OCI-LY7 (cell line): ENCODE data around the gene IGF2BP1.

Experiments used
- EZH2phosphoT487 ChIP-seq: fragments of 200-600 bp; sonication (generic); IDR thresholded peaks from 2 replicates; pipeline ENCODE4 v1.6.1; 2018; ENCODE audit warnings: low read depth, borderline replicate concordance, mild to moderate bottlenecking, mixed run types, antibody characterized with exemption, low read length, moderate library complexity, mixed read lengths
- TF ChIP-seq, protein P1 (sequence below): fragments of 200-600 bp; sonication (generic); conservative IDR thresholded peaks from 2 replicates; pipeline ENCODE4 v1.5.1; 2014; ENCODE audit warnings: mild to moderate bottlenecking, antibody characterized with exemption, low read length, moderate library complexity, mixed read lengths

DNA sequence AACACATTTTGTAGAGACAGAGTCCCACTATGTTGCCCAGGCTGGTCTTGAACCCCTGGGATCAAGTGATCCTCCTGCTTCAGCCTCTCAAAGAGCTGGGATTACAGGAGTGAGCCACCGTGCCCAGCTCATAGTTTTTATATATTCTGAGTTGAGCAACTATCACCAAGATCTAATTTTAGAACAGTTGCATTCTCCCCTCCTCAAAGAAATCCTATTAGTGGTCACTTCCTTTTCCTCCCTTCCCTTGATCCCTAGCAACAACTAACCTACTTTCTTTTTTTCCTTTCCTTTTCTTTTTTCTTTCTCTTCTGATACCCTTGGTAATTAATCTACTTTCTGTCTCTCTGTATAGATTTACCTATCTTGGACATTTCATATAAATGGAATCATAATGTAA is 73.9 kb downstream of the IGF2BP1 start:
- TF ChIP-seq, protein P1, sequence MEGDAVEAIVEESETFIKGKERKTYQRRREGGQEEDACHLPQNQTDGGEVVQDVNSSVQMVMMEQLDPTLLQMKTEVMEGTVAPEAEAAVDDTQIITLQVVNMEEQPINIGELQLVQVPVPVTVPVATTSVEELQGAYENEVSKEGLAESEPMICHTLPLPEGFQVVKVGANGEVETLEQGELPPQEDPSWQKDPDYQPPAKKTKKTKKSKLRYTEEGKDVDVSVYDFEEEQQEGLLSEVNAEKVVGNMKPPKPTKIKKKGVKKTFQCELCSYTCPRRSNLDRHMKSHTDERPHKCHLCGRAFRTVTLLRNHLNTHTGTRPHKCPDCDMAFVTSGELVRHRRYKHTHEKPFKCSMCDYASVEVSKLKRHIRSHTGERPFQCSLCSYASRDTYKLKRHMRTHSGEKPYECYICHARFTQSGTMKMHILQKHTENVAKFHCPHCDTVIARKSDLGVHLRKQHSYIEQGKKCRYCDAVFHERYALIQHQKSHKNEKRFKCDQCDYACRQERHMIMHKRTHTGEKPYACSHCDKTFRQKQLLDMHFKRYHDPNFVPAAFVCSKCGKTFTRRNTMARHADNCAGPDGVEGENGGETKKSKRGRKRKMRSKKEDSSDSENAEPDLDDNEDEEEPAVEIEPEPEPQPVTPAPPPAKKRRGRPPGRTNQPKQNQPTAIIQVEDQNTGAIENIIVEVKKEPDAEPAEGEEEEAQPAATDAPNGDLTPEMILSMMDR, result no peak
- TF ChIP-seq EZH2phosphoT487, result no peak
